NOMO-1 treated with dmso at 0.1 percent for 144 hours (cell line): ENCODE measurements around the gene DOK7.

Experiments used
- DNase-seq: peaks from one replicate; lab custom pipeline; 2025; ENCODE audit not compliant: unreplicated experiment; lab: John Stamatoyannopoulos, UW

DOK7 gene

DNA sequence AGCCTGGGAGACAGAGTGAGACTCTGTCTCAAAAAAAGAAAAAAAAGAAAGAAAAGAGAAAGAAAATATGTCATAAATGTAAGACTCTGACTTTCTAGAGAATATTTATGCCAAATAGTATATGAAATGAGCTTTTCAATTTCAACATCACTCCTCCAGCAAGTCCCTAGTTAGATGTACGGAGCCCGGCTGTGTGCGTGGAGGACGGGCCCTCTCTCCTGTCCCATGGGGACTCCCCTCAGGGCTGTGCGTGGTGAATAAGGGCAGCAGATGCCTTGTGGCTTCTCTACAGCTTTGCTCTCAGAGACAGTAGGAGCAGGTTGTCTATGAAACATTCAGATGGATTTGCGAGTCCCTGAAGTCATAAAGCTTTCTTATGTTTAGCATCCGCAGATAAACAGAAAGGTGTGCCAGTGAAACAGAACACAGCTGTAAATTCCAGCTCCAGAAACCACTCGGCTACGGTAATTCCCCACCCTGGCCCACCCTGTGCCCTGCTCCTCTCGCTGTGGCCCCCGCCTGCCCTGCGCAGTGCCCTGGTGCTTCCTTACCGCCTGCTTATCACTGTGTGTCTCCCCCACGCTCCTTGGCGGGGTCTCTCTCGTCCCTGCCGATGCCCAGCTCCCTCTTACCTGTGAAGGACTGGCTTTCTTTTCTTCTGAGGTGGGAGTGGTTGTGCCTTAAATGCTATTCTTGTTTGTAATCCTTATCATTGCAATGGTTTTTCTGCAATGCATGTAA lies 35.2 kb upstream of the DOK7 start:
- DNase-seq: no peak

- no peak for DNase-seq
Measured at GRCh38 chr4:3429651-3430050, 33.5 kb upstream of the DOK7 start.

- no peak for DNase-seq
Measured at GRCh38 chr4:3430524-3430923, 32.6 kb upstream of the DOK7 start.

DNA sequence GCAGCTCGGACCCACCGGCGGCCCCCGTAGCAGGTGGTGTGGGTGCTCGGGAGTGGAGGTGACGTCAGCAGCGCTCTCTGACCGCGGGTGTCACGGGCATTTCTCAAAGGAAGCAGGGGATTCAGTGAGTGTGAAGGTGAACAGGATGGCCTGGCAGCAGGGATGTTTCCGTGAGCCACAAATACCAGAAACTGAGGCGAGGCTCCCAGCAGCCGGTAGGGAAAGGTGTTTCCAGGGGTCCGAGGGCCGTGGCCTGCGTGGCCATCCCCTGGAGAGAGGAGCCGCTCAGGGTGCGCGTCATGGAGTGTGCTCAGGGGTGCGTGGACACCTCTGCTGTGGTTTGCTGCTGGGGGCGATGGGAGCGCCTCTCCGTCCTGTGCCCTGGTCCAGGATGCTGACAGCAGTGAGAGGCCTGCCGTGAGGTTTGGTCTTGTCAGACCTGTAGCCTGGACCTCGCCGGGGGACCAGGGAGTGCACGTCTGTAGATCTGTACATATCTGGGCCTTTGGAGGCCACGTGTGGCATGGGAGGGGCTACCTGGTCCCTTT lies 31.6 kb upstream of the DOK7 start:
- no peak for DNase-seq

DNA sequence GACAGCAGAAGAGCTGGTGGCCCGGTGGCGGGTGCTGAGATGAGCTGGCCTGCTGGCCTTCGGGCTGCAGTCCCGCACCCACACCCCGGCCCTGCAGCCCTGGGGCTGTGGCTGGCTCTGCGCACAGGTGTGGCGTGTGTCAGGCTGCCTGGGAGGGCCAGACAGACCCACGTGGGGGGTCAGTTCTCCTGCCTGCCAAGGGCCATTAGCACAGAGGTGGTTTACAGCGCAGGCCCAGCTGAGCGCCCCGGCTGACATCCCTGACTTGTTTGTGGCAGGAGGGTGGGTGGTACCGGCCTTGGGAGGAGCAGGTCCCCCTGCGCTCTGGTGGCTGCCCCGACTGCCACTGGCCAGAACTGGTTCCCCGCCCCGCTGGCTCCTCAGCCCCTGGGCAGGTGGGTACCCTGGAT lies 30.7 kb upstream of the DOK7 start:
- DNase-seq: no peak

DNA sequence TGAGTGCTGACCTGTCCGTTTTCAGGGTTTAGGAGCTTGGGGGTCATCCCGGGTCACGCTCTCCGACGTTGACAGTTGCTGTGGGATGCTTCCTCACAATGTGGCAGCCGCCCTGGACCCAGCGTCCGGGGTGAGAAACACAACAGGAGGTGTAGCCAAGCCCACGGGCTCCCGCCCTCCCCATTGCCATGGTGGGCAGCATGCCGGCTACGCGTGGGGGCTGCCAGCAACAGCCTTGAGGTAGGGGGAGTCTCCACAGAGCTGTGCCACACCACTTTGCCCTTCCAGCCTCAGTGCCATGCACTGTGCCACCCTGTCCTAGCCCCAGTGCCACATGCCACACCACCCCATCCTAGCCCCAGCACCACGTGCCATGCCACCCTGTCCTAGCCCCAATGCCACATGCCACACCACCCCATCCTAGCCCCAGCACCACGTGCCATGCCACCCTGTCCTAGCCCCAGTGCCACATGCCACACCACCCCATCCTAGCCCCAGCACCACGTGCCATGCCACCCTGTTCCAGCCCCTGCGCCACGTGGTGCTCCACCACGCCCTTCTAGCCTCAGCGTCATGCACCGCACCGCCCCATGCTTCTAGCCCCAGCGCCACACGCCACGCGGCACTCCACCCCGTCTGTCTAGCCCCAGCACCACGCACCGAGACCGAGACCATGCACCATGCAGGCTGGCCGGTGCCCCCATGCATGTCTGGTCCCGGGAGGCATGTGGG lies 29.8 kb upstream of the DOK7 start:
- DNase-seq: no peak

DNA sequence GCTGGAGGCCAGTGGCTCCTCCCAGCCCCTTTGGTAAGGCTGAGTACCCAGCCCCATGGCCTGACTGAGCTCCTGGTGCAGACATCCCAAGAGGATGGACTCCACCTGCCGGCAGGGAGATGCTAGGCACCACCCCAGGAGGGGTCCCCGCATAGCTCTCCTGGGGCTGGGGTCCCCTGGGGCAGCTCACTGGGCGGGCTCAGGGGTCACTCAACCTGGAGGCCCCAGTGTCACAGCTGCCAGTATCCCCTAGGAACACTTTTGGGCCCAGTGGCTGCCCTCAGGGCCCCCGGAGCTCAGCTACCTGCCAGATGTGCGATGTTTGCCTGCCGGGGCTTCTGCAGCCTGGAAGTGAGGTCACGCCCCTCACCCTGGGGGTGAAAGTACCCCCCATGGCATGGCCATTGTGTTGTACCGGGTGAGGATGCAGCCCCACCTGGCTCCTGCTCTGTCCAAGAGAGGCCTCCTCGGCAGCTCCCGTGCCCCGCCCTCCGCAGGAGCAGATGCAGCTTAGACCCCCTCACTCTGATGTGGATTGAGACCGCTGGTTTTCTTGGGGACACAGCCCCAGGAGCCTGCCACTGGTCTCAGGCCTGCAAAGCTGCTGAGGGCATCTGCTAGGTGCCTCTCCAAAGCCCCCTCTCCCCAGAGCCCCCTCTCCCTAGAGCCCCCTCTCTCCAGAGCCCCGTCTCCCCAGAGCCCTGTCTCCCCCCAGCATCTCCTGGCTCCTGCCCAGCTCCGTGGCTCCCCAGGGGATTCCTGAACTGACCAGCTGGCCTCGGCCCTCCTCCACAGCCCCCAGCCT lies 28.0 kb upstream of the DOK7 start:
- no peak for DNase-seq

GRCh38 chr4:3435686-3435956 lies 27.5 kb upstream of the DOK7 start:
- DNase-seq: no peak

- DNase-seq: no peak
Measured at GRCh38 chr4:3436048-3436797, 26.9 kb upstream of the DOK7 start.

- DNase-seq: peak; percentile 28
Measured at GRCh38 chr4:3436798-3437581, 26.1 kb upstream of the DOK7 start.

DNA sequence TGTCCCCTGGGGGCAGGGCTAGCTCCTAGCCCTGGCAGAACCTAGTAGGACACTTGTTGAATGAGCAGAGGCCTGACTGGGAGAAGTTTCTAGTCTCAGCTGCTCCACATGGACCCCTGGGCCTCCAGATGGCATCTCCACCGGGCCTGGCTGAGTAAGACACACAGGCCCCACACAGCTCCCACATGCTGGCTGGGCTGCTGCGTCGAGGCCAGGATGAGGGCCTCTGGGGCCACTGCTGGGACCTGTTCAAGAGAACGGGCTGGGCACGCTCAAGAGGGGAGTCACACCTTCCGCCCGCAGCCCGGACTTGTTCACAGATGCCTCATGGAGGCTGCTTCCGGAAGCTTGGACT lies 25.5 kb upstream of the DOK7 start:
- DNase-seq: no peak

DNA sequence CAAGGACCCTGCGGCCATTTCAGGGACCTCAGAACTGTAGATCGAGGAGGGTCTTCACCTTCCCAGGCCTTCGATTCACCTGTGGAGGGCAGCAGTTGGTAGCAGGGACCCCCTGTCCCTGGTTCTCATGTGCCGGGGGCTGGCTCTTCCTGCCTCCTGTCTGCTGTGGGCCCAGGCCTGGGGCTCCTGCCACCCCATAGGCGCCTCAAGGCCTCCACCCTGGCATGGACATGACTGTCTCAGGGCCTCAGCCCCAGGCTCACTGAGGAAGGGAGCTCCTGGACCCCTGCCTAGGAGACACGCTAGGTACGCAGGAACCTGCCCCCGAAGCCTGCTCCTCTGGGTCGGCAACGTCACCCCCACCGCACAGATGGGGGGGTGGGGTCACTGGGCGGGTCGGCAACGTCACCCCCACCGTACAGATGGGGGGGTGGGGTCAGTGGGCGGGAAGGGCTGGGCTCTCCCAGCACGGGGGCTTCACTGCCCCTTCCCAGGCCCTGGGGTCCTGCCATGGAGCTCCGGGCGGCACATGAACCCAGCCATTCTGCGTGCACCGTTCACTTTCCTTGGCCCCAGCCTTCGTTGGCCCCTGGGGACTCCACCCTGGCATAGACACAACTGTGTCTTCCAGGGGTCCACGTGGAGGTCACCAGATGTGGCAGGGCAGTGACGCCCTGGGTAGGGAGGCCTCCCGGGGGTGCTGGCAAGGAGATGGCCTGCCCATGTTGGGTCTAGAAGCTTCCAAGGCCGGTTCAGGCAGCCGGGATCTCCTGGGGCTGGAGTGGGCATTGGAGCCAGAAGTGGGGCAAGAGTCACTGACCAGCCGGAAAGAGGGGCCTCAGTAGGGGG lies 24.9 kb upstream of the DOK7 start:
- no peak for DNase-seq

GRCh38 chr4:3438847-3439180 lies 24.3 kb upstream of the DOK7 start:
- no peak for DNase-seq

- no peak for DNase-seq
Measured at GRCh38 chr4:3439391-3439790, 23.7 kb upstream of the DOK7 start.

DNA sequence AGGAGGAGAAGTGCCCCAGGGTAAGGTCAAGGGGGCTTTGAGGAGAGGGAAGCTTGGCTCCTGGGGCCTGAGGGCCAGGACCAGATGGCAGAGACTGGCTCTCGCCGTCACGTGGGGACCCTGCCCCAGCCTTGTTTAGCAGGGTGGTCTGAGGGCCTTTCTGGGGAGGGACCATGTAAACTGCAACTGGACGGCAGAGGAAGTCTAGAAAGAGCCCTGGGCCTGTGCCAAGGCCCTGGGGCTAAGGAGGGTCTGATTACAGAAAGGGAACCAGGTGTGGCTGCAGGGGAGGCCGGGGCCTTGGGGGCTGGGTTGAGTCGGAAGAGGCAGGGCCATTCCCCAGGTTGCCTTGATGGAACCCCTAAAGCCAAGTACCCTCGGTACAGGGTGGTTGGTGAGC lies 23.1 kb upstream of the DOK7 start:
- DNase-seq: no peak

DNA sequence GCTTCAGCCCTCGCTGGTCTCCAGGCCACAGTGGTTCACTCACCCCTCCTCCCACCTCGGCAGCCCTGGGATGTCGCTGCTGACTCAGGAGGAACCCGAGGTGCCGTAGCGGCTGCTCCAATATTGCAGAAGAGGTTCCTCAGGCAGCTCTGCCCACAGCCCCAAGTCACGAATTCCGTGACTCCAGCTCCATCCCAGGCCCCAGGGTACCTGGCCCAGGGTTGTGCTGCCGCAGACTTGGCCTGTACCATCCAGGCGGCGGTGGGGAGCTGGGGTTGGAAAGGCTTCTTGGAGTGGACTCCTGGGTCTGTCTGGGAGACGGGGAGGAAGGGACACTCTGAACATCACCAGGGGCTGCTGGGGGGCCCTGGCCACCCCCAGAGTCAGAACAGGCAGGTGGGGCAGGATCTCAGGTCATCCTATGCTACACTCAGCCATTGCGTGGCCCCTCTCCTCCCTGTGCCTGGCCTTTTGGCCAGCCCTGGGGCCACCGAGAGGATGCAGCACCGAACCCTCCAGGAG lies 22.1 kb upstream of the DOK7 start:
- no peak for DNase-seq

GRCh38 chr4:3441501-3442459 lies 21.3 kb upstream of the DOK7 start, which contains the start of gene HGFAC:
HGFAC (plus strand) TSS chr4:3441968; CDS start chr4:3442002, 34 bp downstream.
- DNase-seq: no peak

DNA sequence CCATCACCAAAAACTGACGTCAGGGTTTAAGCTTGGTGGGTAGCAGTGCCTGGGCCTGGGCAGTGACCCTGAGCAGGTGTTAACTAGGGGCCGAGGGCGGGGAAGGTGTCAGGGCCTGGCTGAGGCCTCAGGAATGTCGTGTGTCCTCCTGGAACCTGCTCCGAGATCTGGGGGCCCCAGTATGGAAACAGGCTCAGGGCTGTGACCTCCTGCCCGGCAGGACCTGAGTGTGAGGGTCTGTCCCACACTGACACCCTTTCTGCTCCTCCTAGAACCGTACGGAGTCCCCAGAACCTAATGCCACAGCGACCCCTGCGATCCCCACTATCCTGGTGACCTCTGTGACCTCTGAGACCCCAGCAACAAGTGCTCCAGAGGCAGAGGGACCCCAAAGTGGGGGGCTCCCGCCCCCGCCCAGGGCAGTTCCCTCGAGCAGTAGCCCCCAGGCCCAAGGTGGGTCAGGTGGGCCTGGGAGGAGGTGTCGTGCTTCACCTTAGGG lies 20.6 kb upstream of the DOK7 start:
- no peak for DNase-seq
